Type B pancreatic cell (in vitro differentiated cells): ENCODE data around the gene XXYLT1. TPM values are rescaled to one million over a fixed set of nuclear protein-coding genes. Genes with fewer than 3 reads are reported as not detected.
A peak's percentile ranks its signal among the peaks of the same experiment; 100 is the strongest.

Experiments
- DNase-seq: peaks from one replicate; pipeline ENCODE4 v3.0.0; 2021; ENCODE audit warnings: mixed read lengths; ENCODE audit not compliant: unreplicated experiment; ENCODE audit errors: extremely low spot score
- H3K27ac Mint-ChIP-seq: 2 replicates; pipeline ENCODE4 v1.8.0; 2021; ENCODE audit warnings: mild to moderate bottlenecking, mixed read lengths
- H3K27me3 Mint-ChIP-seq: 2 replicates; pipeline ENCODE4 v1.8.0; 2021; ENCODE audit warnings: mixed read lengths
- H3K36me3 Mint-ChIP-seq: 2 replicates; pipeline ENCODE4 v1.8.0; 2021; ENCODE audit warnings: mixed read lengths
- H3K4me1 Mint-ChIP-seq: one replicate; pipeline ENCODE4 v1.8.0; 2021; ENCODE audit warnings: mixed read lengths; ENCODE audit not compliant: unreplicated experiment
- H3K4me3 Mint-ChIP-seq: 2 replicates; pipeline ENCODE4 v1.8.0; 2021; ENCODE audit warnings: mild to moderate bottlenecking, mixed read lengths
- H3K9me3 Mint-ChIP-seq: 2 replicates; pipeline ENCODE4 v1.8.0; 2021; ENCODE audit warnings: mixed read lengths
- total RNA-seq: library from RNA; stranded (reverse); gene quantifications from 2 replicates; pipeline ENCODE4 v1.2.1, GENCODE V29; 2021; ENCODE audit warnings: low replicate concordance
- TF ChIP-seq, protein P1 (sequence below): fragments of 200-600 bp; sonication (generic); conservative IDR thresholded peaks from 2 replicates; pipeline ENCODE4 v1.5.0; 2021; ENCODE audit warnings: antibody characterized with exemption, mild to moderate bottlenecking

Gene XXYLT1
- total RNA-seq, 1 donor from 2014 or later: 27.0 TPM

DNA sequence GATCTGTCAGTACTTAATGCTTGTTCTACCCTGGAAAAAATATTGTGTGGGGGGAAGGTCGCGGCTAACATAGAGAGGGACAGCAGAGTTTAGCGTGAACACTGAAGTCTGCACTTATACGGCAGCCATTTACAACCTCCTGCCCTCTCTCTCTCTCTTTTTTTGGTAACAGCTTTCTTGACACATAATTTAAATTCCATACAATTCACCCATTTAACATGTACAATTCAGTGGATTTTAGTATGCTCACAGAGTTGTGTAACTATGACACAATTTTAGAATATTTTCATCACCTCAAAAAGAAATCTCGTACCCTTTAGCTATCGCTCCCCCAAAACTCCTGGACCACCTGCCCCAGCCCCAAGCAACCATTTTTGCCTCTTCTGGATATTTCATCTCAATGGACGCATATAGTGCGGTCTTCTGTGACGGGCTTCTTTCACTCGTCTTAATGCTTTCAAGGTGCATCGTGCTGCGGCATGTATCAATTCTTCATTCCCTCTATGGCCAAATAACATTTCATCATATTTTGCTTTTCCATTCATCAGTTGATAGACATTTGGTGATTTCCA lies 141.8 kb downstream of the XXYLT1 start:
- H3K27ac Mint-ChIP-seq: no peak overlapping the region
- TF ChIP-seq, protein P1, sequence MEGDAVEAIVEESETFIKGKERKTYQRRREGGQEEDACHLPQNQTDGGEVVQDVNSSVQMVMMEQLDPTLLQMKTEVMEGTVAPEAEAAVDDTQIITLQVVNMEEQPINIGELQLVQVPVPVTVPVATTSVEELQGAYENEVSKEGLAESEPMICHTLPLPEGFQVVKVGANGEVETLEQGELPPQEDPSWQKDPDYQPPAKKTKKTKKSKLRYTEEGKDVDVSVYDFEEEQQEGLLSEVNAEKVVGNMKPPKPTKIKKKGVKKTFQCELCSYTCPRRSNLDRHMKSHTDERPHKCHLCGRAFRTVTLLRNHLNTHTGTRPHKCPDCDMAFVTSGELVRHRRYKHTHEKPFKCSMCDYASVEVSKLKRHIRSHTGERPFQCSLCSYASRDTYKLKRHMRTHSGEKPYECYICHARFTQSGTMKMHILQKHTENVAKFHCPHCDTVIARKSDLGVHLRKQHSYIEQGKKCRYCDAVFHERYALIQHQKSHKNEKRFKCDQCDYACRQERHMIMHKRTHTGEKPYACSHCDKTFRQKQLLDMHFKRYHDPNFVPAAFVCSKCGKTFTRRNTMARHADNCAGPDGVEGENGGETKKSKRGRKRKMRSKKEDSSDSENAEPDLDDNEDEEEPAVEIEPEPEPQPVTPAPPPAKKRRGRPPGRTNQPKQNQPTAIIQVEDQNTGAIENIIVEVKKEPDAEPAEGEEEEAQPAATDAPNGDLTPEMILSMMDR: no peak
- peaks cover 33% of the 10 kb centered on the region for H3K4me1 Mint-ChIP-seq
- H3K36me3 Mint-ChIP-seq: peaks cover 6% of the 10 kb centered on the region
- no peak overlapping the region for H3K4me3 Mint-ChIP-seq
- peaks cover 5% of the 10 kb centered on the region for H3K27me3 Mint-ChIP-seq
- no peaks in the 10 kb centered on the region for H3K9me3 Mint-ChIP-seq
- no peak for DNase-seq

DNA sequence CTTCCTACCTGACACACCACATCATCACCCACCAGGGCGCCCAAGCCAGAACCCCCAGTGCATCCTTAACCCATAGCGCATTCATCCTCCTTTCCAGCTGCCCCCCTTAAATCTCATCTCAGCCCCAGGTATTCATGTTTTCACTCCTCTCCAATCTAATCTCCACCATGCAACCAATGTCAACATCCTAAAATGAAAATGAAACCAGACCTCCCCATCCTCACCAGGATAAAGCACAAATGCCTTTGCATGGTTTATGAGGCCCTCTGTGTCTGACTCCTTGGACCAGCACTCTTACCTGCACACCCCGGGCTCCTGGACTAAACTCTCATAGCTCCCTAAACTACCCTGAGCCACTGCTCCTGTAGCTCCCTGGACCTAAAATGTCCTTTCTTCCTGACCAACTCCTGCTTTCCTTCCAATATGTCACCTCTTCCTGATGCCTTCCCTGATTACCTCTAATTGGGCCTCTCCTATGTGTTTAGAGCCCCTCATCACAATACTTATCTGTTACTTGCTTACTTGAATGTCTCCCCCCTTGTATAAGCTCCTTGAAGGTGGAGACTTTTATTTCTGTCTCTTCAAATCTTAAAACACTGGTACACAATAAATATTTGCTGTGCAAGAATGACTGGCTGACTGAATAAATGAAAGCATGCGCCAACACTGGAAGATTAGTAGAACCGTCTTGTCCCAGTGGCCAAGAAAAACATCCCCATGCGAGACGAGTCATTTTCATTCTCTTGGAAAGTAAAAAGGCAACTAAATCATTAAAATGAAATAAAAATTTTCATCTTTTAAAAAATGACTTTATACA lies 142.5 kb downstream of the XXYLT1 start:
- TF ChIP-seq, protein P1: no peak
- Mint-ChIP-seq H3K4me1 (peaks cover 38% of the 10 kb centered on the region), H3K27ac (no peak overlapping the region), H3K36me3 (peaks cover 6% of the 10 kb centered on the region), H3K27me3 (peaks cover 5% of the 10 kb centered on the region), H3K4me3 (no peak overlapping the region), H3K9me3 (no peaks in the 10 kb centered on the region)
- DNase-seq: no peak

DNA sequence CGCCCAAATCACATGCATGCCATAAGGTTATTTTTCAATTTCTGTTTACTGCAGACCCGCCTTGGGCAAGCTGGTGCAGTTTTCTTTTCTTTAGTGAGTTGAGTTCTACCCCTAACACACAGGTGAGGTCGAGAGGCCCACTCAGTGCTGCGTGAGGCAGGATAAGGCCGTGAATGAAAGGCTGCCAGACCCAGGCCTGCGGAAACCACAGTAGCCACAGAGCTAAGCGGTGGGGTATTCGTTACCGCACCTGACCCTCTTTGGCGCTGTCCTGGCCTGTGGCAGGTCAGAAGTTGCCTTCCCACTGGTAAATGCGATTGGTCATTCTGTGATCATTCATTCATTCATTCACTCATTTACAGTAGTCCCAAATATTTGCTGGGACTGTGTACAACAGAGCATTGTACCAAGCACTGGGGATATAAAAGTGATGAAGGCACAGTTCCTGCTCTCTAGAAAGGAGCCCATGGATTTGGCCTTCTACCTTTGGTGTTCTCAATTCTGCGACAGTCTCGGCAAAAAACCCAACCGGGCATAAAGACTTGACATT lies 144.8 kb downstream of the XXYLT1 start:
- no peaks in the 10 kb centered on the region for H3K9me3 Mint-ChIP-seq
- TF ChIP-seq, protein P1: no peak

DNA sequence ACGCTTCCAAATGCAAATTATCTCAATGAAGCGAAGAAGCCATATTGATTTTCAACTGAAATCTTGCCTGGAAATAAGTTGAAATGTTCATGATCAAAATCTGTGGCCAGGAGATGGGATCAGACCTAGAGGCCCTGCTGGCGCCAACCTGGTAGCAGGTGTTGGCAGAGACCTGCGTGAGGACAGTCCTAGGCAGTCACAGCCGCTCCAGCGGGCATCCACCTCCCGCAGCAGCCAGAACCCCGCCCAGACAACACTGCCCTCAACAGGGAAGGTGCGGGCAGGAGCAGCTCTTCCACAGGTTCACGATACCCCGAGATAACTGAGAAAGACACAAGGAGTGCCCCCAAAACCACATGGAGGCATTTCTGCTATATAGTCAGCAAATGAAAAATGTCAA lies 145.3 kb downstream of the XXYLT1 start:
- no peaks in the 10 kb centered on the region for H3K9me3 Mint-ChIP-seq
- no peak for DNase-seq
- H3K4me3 Mint-ChIP-seq: no peak overlapping the region
- H3K27me3 Mint-ChIP-seq: no peaks in the 10 kb centered on the region
- H3K4me1 Mint-ChIP-seq: peaks cover 24% of the 10 kb centered on the region
- peaks cover 6% of the 10 kb centered on the region for H3K36me3 Mint-ChIP-seq
- no peak overlapping the region for H3K27ac Mint-ChIP-seq
- TF ChIP-seq, protein P1: no peak

More for the DNA sequence above, 144.8 kb downstream of the XXYLT1 start:
- Mint-ChIP-seq H3K27ac (no peak overlapping the region), H3K4me1 (peaks cover 27% of the 10 kb centered on the region), H3K4me3 (no peak overlapping the region), H3K36me3 (peaks cover 6% of the 10 kb centered on the region), H3K27me3 (peaks cover 1% of the 10 kb centered on the region)
- no peak for DNase-seq

DNA sequence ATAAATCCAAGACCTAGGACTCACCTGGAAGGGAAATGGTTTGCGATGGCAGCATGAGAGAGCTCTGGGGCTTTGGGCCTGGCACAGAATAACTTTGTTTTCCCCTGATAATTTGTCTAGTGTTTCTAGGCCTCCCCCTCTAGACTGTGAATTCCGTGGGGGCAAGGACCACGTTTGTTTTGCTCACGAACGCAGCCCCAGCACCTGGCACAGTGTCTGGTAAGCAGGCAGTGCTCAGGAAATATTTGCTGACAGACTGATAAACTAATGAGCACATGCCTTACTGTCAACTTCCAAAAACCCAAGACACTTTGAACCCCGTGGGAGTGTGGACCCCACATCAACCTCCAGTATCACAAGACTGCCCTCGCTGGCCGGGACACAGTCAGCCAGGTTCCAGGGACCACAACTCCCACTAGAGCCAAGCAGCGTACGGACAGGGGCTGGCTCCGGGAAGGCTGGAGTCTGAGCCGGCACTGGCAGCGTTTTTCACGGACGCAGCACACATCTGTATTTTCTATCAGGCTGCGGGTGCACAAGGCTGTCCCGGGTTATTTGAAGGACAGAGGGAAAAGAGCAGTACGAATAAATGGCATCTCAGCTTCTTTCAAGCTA lies 146.5 kb downstream of the XXYLT1 start:
- H3K27ac Mint-ChIP-seq: peak overlapping the region; percentile 58
- no peaks in the 10 kb centered on the region for H3K27me3 Mint-ChIP-seq

More for the DNA sequence above, 146.5 kb downstream of the XXYLT1 start:
- H3K4me1 Mint-ChIP-seq: peaks cover 26% of the 10 kb centered on the region
- peaks cover 6% of the 10 kb centered on the region for H3K36me3 Mint-ChIP-seq
- H3K9me3 Mint-ChIP-seq: no peaks in the 10 kb centered on the region
- no peak overlapping the region for H3K4me3 Mint-ChIP-seq
- no peak for DNase-seq
- TF ChIP-seq, protein P1: no peak
